PC-9 (cell line): ENCODE data around the gene KATNB1.

ENCODE experiments used
- EZH2 ChIP-seq: fragments of 200-600 bp; sonication (generic); IDR thresholded peaks from 2 replicates; pipeline ENCODE4 v1.8.0; 2017; ENCODE audit warnings: antibody characterized with exemption, low read depth
- TF ChIP-seq, protein P1 (sequence below): fragments of 200-600 bp; sonication (generic); conservative IDR thresholded peaks from 2 replicates; pipeline ENCODE4 v1.6.1; 2017; ENCODE audit warnings: mixed run types, antibody characterized with exemption, mild to moderate bottlenecking, moderate library complexity

DNA sequence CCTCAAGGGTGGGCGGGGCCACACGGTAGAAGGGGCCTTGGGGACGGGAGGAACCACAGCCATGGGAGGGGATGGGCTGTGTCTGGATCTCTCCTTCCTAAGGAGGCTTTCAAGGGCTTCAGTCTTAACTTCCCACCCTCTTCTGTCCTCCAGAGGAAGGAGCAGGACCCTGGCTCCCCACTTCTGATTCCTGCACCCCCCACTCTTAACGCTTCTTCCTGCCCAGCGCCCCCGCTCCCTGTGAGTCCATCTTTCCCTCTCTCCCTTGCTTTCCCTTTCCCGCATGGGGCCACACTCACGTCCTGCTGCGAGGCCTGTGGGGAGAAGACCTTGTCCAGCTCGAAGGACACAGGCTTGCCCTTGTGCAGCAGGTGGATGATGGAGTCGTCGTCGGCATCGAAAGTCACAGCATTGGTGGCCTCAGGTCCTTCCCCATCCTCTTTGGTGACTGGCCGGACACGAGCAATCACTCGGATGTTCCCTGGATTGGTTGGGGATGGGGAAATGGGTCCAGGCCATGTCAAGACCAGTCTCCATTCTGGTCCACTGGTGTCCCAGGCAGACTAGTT is 29.7 kb downstream of the KATNB1 start:
- TF ChIP-seq, protein P1, sequence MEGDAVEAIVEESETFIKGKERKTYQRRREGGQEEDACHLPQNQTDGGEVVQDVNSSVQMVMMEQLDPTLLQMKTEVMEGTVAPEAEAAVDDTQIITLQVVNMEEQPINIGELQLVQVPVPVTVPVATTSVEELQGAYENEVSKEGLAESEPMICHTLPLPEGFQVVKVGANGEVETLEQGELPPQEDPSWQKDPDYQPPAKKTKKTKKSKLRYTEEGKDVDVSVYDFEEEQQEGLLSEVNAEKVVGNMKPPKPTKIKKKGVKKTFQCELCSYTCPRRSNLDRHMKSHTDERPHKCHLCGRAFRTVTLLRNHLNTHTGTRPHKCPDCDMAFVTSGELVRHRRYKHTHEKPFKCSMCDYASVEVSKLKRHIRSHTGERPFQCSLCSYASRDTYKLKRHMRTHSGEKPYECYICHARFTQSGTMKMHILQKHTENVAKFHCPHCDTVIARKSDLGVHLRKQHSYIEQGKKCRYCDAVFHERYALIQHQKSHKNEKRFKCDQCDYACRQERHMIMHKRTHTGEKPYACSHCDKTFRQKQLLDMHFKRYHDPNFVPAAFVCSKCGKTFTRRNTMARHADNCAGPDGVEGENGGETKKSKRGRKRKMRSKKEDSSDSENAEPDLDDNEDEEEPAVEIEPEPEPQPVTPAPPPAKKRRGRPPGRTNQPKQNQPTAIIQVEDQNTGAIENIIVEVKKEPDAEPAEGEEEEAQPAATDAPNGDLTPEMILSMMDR: no peak
- no peak for TF ChIP-seq EZH2
